Measurements from ENCODE around the gene TLR4. TPM values are rescaled to one million over a fixed set of nuclear protein-coding genes. Genes with fewer than 3 reads are reported as not detected.

TLR4 gene
- total and polyA plus RNA-seq, 10 of the 15 experiments (the other 5 are each of a cell fraction or from before 2014, with no cell fraction given): 0.03 to 0.50 (median 0.16) TPM

DNA sequence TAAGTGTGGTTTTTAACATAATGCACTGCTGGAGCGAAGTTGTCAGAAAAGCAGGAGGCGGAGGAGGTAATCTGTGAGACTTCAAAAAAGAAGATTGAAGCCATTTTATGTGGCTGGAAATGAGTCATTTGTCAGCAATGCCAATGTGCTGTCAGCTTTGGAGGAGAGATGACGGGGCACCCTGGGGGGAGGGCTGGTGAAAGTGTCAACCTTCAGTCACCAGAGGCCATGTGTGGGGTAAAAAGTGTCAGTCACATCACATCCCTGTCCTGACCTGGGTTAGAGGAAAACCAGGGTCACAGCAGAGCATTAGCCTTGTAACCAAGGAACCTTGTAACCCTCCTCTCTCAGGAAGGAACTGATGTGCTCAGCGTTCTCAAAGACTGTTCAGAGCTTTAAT, 59.1 kb downstream of the TLR4 start:
- Histone ChIP-seq H3K4me3 (no peak overlapping the region), H4K20me1 (ENCODE audit: control insufficient read depth, insufficient read depth) (no peaks in the 10 kb centered on the region), H3K9me3 (replicated peaks; ENCODE audit: control insufficient read depth, insufficient read depth, low read length) (no peaks in the 10 kb centered on the region), H2AFZ (ENCODE audit: control insufficient read depth, low read depth, low read length) (no peak overlapping the region), H3K9ac (ENCODE audit: control insufficient read depth, insufficient read depth, low read length) (no peak overlapping the region), H3K4me1 (ENCODE audit: control insufficient read depth, insufficient read depth, low read length) (no peaks in the 10 kb centered on the region), H3K79me2 (ENCODE audit: control insufficient read depth, insufficient read depth, low read length) (no peaks in the 10 kb centered on the region), H3K27ac (ENCODE audit: control insufficient read depth, insufficient read depth) (no peak overlapping the region), H3K36me3 (ENCODE audit: control insufficient read depth in 2 of 2, insufficient read depth in 2 of 2, low read length in 1 of 2) (no peaks in the 10 kb centered on the region), H3K27me3 (replicated peaks in 1 of 2; ENCODE audit: control insufficient read depth in 2 of 2, insufficient read depth in 2 of 2, low read length in 1 of 2) (no peaks in the 10 kb centered on the region), H3K4me2 (ENCODE audit: control insufficient read depth, insufficient read depth) (no peak overlapping the region)
- no peak for FAIRE-seq
- intact Hi-C loops (cut with micrococcal nuclease; ENCODE audit: unreplicated experiment): no loop called here
- SMC1A ChIA-PET (ENCODE audit: uncharacterized antibody, unreplicated experiment): no interaction called here
- DNase-seq (ENCODE audit: low read depth, low spot score): no peak
- CTCF ChIA-PET: no interaction called here
- POLR2A ChIA-PET: no interaction called here
- TF ChIP-seq HDAC2 (IDR thresholded peaks at IDR 0.05): no peak
- no peak for TF ChIP-seq BCL11A (IDR thresholded peaks at IDR 0.05; ENCODE audit: low read depth, low read length)
- TF ChIP-seq SUZ12 (IDR thresholded peaks at IDR 0.05; ENCODE audit: unreplicated experiment): no peak
- TF ChIP-seq POLR2A (IDR thresholded peaks at IDR 0.05; ENCODE audit: low read depth, low read length): no peak
- TF ChIP-seq KDM1A (IDR thresholded peaks at IDR 0.05; ENCODE audit: borderline replicate concordance): no peak
- RAD21 ChIA-PET (ENCODE audit: unreplicated experiment): no interaction called here
- in situ Hi-C loops (cut with MboI): no loop called here
- WGBS (ENCODE audit: insufficient coverage, insufficient replicate concordance, low lambda C conversion rate, missing lambda C conversion rate): 0% methylated on average over 4 of the region's 4 CpGs
- BruUV-seq (replicated peaks): no TSS peak
- no peak; the same call in 1 of the 3 replicates for ATAC-seq

DNA sequence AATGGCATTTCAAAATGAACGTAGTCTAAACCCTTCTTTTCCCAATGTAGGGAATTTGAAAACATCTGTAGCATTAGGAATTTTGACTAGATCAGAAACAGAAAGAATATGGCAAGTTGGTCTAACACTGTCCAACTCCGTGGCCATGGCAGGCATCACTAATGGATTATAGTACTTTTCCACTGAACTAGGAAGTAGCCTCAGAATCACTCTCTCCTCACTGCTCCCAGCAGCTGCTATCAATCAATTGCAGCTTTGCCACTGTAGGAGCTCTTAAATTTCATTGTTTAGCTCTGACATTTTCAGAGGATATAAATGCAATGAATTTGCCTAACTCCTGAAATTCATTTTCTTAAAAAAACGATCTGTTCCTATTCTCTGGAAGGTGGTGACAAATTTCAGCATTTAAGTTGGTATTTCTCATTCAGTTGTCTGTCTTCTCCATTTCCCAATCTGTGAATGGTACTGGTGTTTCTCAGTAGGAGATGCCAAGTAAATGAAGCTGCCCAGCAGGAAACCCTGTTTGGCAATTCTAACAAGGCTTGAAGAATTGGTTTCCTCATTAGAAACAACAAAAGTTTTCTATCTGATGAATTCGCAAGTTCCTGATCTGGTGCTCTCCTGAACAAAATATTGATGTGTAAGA, 64.7 kb downstream of the TLR4 start:
- Histone ChIP-seq H3K4me1 (ENCODE audit: control insufficient read depth, insufficient read depth, low read length) (no peaks in the 10 kb centered on the region), H3K9ac (ENCODE audit: control insufficient read depth, insufficient read depth, low read length) (no peak overlapping the region), H3K9me3 (replicated peaks; ENCODE audit: control insufficient read depth, insufficient read depth, low read length) (no peaks in the 10 kb centered on the region), H3K27ac (ENCODE audit: control insufficient read depth, insufficient read depth) (no peak overlapping the region), H3K4me3 (no peak overlapping the region), H3K79me2 (ENCODE audit: control insufficient read depth, insufficient read depth, low read length) (no peaks in the 10 kb centered on the region), H2AFZ (ENCODE audit: control insufficient read depth, low read depth, low read length) (no peak overlapping the region), H3K27me3 (replicated peaks in 1 of 2; ENCODE audit: control insufficient read depth in 2 of 2, insufficient read depth in 2 of 2, low read length in 1 of 2) (no peaks in the 10 kb centered on the region), H3K4me2 (ENCODE audit: control insufficient read depth, insufficient read depth) (no peak overlapping the region), H3K36me3 (ENCODE audit: control insufficient read depth in 2 of 2, insufficient read depth in 2 of 2, low read length in 1 of 2) (no peaks in the 10 kb centered on the region), H4K20me1 (ENCODE audit: control insufficient read depth, insufficient read depth) (no peaks in the 10 kb centered on the region)
- ChIA-PET SMC1A (ENCODE audit: uncharacterized antibody, unreplicated experiment) (no interaction called here), RAD21 (ENCODE audit: unreplicated experiment) (no interaction called here), CTCF (no interaction called here), POLR2A (no interaction called here)
- BruUV-seq (replicated peaks): no TSS peak
- DNase-seq (ENCODE audit: low read depth, low spot score) (no peak), ATAC-seq (no peak), FAIRE-seq (no peak)
- WGBS (ENCODE audit: insufficient coverage, insufficient replicate concordance, low lambda C conversion rate, missing lambda C conversion rate): 20% methylated on average over 4 of the region's 4 CpGs
- intact Hi-C loops (cut with micrococcal nuclease; ENCODE audit: unreplicated experiment): no loop called here
- in situ Hi-C loops (cut with MboI): no loop called here
- TF ChIP-seq NFXL1 (IDR thresholded peaks at IDR 0.05; ENCODE audit: borderline replicate concordance): no peak
- no peak for TF ChIP-seq STAT1 (conservative IDR thresholded peaks at IDR 0.05)
- no peak for TF ChIP-seq EZH2 (IDR thresholded peaks at IDR 0.05; ENCODE audit: borderline replicate concordance, control insufficient read depth, low read depth, low read length)
- TF ChIP-seq LARP7 (IDR thresholded peaks at IDR 0.05): no peak
- no peak for TF ChIP-seq NR2F1 (conservative IDR thresholded peaks at IDR 0.05)
- no peak for TF ChIP-seq CHD2 (IDR thresholded peaks at IDR 0.05; ENCODE audit: borderline replicate concordance, low read depth, low read length)
- TF ChIP-seq, protein P1, sequence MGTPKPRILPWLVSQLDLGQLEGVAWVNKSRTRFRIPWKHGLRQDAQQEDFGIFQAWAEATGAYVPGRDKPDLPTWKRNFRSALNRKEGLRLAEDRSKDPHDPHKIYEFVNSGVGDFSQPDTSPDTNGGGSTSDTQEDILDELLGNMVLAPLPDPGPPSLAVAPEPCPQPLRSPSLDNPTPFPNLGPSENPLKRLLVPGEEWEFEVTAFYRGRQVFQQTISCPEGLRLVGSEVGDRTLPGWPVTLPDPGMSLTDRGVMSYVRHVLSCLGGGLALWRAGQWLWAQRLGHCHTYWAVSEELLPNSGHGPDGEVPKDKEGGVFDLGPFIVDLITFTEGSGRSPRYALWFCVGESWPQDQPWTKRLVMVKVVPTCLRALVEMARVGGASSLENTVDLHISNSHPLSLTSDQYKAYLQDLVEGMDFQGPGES (IDR thresholded peaks at IDR 0.05): no peak
- no peak for TF ChIP-seq BRCA1 (IDR thresholded peaks at IDR 0.05; ENCODE audit: low read depth, low read length)
- TF ChIP-seq, protein P2, sequence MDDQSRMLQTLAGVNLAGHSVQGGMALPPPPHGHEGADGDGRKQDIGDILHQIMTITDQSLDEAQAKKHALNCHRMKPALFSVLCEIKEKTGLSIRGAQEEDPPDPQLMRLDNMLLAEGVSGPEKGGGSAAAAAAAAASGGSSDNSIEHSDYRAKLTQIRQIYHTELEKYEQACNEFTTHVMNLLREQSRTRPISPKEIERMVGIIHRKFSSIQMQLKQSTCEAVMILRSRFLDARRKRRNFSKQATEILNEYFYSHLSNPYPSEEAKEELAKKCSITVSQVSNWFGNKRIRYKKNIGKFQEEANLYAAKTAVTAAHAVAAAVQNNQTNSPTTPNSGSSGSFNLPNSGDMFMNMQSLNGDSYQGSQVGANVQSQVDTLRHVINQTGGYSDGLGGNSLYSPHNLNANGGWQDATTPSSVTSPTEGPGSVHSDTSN (IDR thresholded peaks at IDR 0.05; ENCODE audit: insufficient replicate concordance, low read depth, low read length): no peak
- TF ChIP-seq SPI1 (IDR thresholded peaks at IDR 0.05; ENCODE audit: borderline replicate concordance, insufficient read depth, low read depth, low read length): no peak
- no peak for TF ChIP-seq EP300 (IDR thresholded peaks at IDR 0.05; ENCODE audit: borderline replicate concordance in 1 of 2, control insufficient read depth in 1 of 2, low read depth in 2 of 2, low read length in 2 of 2)
- no peak for TF ChIP-seq NRF1 (conservative IDR thresholded peaks at IDR 0.05; ENCODE audit: low read depth, low read length)
- TF ChIP-seq SMARCA5 (IDR thresholded peaks at IDR 0.05): no peak
- no peak for TF ChIP-seq POLR2AphosphoS2 (IDR thresholded peaks at IDR 0.05; ENCODE audit: low read depth, low read length)

Measured in GM12878 (cell line).